PC-3 (cell line): ENCODE measurements around the gene ANKRD22. TPM values are rescaled to one million over a fixed set of nuclear protein-coding genes. Genes with fewer than 3 reads are reported as not detected.

Experiments
- ATAC-seq: fragments of 200-7000 bp; cut with Tn5 transposase; 2 replicates; pipeline ENCODE4 v1.9.1; 2020; ENCODE audit warnings: mild to moderate bottlenecking, moderate library complexity
- BruUV-seq: library from RNA; stranded (reverse); fragments of 400-500 nt; replicated peaks from 2 replicates; lab custom pipeline; 2021; lab: Mats Ljungman, UMichigan
- CTCF ChIA-PET: fragments of 300-600 bp; sonication (Branson Sonifier 250); formaldehyde crosslinking; loops from one replicate; lab custom pipeline; 2022; ENCODE audit warnings: antibody characterized with exemption; lab: Charles Lee
- POLR2A ChIA-PET: fragments of 300-600 bp; sonication (Branson Sonifier 250); formaldehyde crosslinking; loops from one replicate; lab custom pipeline; 2022; ENCODE audit warnings: antibody characterized with exemption; ENCODE audit not compliant: unreplicated experiment; lab: Charles Lee
- DNase-seq: peaks from one replicate; pipeline ENCODE4 v3.0.0-alpha.2; 2015
- H2AFZ ChIP-seq: fragments of 300-600 bp; sonication (generic); 2 replicates; pipeline ENCODE4 v1.6.0; 2016; ENCODE audit warnings: antibody characterized with exemption, low read length
- H3F3A ChIP-seq: fragments of 300-600 bp; sonication (generic); one replicate; pipeline ENCODE4 v1.6.0; 2017; ENCODE audit warnings: antibody characterized with exemption, low read length, control low read depth, mild to moderate bottlenecking; ENCODE audit not compliant: unreplicated experiment
- H3K27ac ChIP-seq: fragments of 300-600 bp; sonication (generic); 2 replicates; pipeline ENCODE4 v1.5.1; 2016; ENCODE audit warnings: mild to moderate bottlenecking, low read length
- H3K27me3 ChIP-seq: fragments of 300-600 bp; sonication (generic); 2 replicates; pipeline ENCODE4 v1.6.1; 2016; ENCODE audit warnings: low read length, mixed read lengths
- H3K36me3 ChIP-seq: fragments of 300-600 bp; sonication (generic); 2 replicates; pipeline ENCODE4 v1.6.1; 2016; ENCODE audit warnings: low read depth, mixed run types, low read length, mixed read lengths
- H3K4me1 ChIP-seq: fragments of 300-600 bp; sonication (generic); 2 replicates; pipeline ENCODE4 v1.5.1; 2016; ENCODE audit warnings: low read length; ENCODE audit not compliant: insufficient read depth
- H3K4me2 ChIP-seq: fragments of 300-600 bp; sonication (generic); 2 replicates; pipeline ENCODE4 v1.6.0; 2016; ENCODE audit warnings: low read length
- H3K4me3 ChIP-seq: fragments of 300-600 bp; sonication (generic); 2 replicates; pipeline ENCODE4 v1.5.1; 2016; ENCODE audit warnings: mild to moderate bottlenecking, low read length, mixed read lengths
- H3K79me2 ChIP-seq: fragments of 300-600 bp; sonication (generic); 2 replicates; pipeline ENCODE4 v1.6.1; 2017; ENCODE audit warnings: low read length, mixed read lengths
- H3K9ac ChIP-seq: fragments of 300-600 bp; sonication (generic); 2 replicates; pipeline ENCODE4 v1.6.0; 2016; ENCODE audit warnings: mild to moderate bottlenecking, low read length
- H3K9me2 ChIP-seq: fragments of 300-600 bp; sonication (generic); replicated peaks from 2 replicates; pipeline ENCODE4 v1.6.1; 2016; ENCODE audit warnings: mixed run types, low read length, mixed read lengths
- H3K9me3 ChIP-seq: fragments of 300-600 bp; sonication (generic); 2 replicates; pipeline ENCODE4 v1.6.1; 2016; ENCODE audit warnings: low read length, mixed read lengths
- H4K20me1 ChIP-seq: fragments of 300-600 bp; sonication (generic); 2 replicates; pipeline ENCODE4 v1.6.1; 2016; ENCODE audit warnings: low read length, mixed read lengths
- CTCF ChIP-seq: fragments of 300-600 bp; sonication (generic); conservative IDR thresholded peaks from 2 replicates; pipeline ENCODE4 v1.5.1; 2017; ENCODE audit warnings: antibody characterized with exemption, low read depth, mild to moderate bottlenecking, low read length
- EZH2 ChIP-seq: fragments of 300-600 bp; sonication (generic); IDR thresholded peaks from one replicate; pipeline ENCODE4 v1.6.1; 2017; ENCODE audit warnings: antibody characterized with exemption, mild to moderate bottlenecking, low read length; ENCODE audit not compliant: unreplicated experiment
- EZH2phosphoT487 ChIP-seq: fragments of 300-600 bp; sonication (generic); IDR thresholded peaks from 2 replicates; pipeline ENCODE4 v1.6.1; 2018; ENCODE audit warnings: mild to moderate bottlenecking, antibody characterized with exemption, low read length, borderline replicate concordance
- intact Hi-C: fragments of 100-400 bp; cut with micrococcal nuclease; formaldehyde crosslinking; loops from 2 replicates; pipeline ENCODE4 v1.9.0; 2023
- total RNA-seq: library from RNA; depleted of rRNA; stranded (reverse); fragments of >200 nt; gene quantifications from 2 replicates; pipeline ENCODE4 v1.2.3, GENCODE V29; 2014

The ANKRD22 gene
- total RNA-seq, 1 experiment from 2014 or later: 5.0 TPM

GRCh38 chr10:88794731-88795130, 56.9 kb downstream of the ANKRD22 start:
- no peaks in the 10 kb centered on the region for H3F3A ChIP-seq

GRCh38 chr10:88793712-88794299, 57.8 kb downstream of the ANKRD22 start:
- ChIA-PET CTCF (no interaction called here), POLR2A (no interaction called here)
- peak; percentile 66 for DNase-seq
- Histone ChIP-seq H4K20me1 (no peaks in the 10 kb centered on the region), H3K27ac (no peak overlapping the region), H3K4me2 (no peak overlapping the region), H3K27me3 (no peaks in the 10 kb centered on the region), H3K36me3 (no peaks in the 10 kb centered on the region), H3K4me1 (peaks cover 16% of the 10 kb centered on the region), H3K79me2 (no peaks in the 10 kb centered on the region), H3K9ac (no peak overlapping the region), H3K4me3 (no peak overlapping the region), H2AFZ (no peak overlapping the region), H3K9me3 (no peaks in the 10 kb centered on the region), H3F3A (no peaks in the 10 kb centered on the region), H3K9me2 (no peaks in the 10 kb centered on the region)
- intact Hi-C loops: no loop called here
- no peak for TF ChIP-seq CTCF
- no peak for TF ChIP-seq EZH2phosphoT487
- BruUV-seq: no TSS peak
- ATAC-seq: peak; percentile 76

More at GRCh38 chr10:88794731-88795130, 56.9 kb downstream of the ANKRD22 start:
- H3K27ac ChIP-seq: no peak overlapping the region
- no peak overlapping the region for H2AFZ ChIP-seq
- no peaks in the 10 kb centered on the region for H3K9me3 ChIP-seq
- H3K4me3 ChIP-seq: no peak overlapping the region
- H3K79me2 ChIP-seq: no peaks in the 10 kb centered on the region
- H4K20me1 ChIP-seq: no peaks in the 10 kb centered on the region
- ChIA-PET POLR2A (no interaction called here), CTCF (no interaction called here)
- H3K36me3 ChIP-seq: no peaks in the 10 kb centered on the region
- BruUV-seq: no TSS peak
- DNase-seq: no peak
- no peak overlapping the region for H3K9ac ChIP-seq
- no peak overlapping the region for H3K4me2 ChIP-seq
- no peak for ATAC-seq
- H3K27me3 ChIP-seq: no peaks in the 10 kb centered on the region
- intact Hi-C loops: no loop called here
- no peak for TF ChIP-seq EZH2phosphoT487
- TF ChIP-seq EZH2: no peak
- TF ChIP-seq CTCF: no peak
- no peaks in the 10 kb centered on the region for H3K9me2 ChIP-seq
- H3K4me1 ChIP-seq: peaks cover 16% of the 10 kb centered on the region

GRCh38 chr10:88792661-88793060, 59.0 kb downstream of the ANKRD22 start:
- peak; percentile 31 for DNase-seq
- no peaks in the 10 kb centered on the region for H3K36me3 ChIP-seq
- intact Hi-C loops: no loop called here
- no peak overlapping the region for H2AFZ ChIP-seq
- POLR2A ChIA-PET: no interaction called here
- ATAC-seq: no peak
- H3K9me2 ChIP-seq: no peaks in the 10 kb centered on the region
- peaks cover 16% of the 10 kb centered on the region for H3K4me1 ChIP-seq
- H3K4me2 ChIP-seq: no peak overlapping the region
- H3K27me3 ChIP-seq: no peaks in the 10 kb centered on the region
- CTCF ChIA-PET: no interaction called here
- no peak overlapping the region for H3K4me3 ChIP-seq
- no peaks in the 10 kb centered on the region for H4K20me1 ChIP-seq
- no peak overlapping the region for H3K27ac ChIP-seq
- H3F3A ChIP-seq: no peaks in the 10 kb centered on the region
- no TSS peak for BruUV-seq
- no peaks in the 10 kb centered on the region for H3K9me3 ChIP-seq
- H3K79me2 ChIP-seq: no peaks in the 10 kb centered on the region
- TF ChIP-seq EZH2phosphoT487 (no peak), CTCF (no peak), EZH2 (no peak)
- H3K9ac ChIP-seq: no peak overlapping the region
